ENCODE measurements around the gene ATP2A2.
"Not testable (repeated sequence)": the region's sequence is repeated elsewhere in the genome, so short reads cannot be mapped to it uniquely, and the experiment has no call there.

ATP2A2 gene

GRCh38 chr12:110280779-110281548 is at the start of gene ATP2A2:
Gene ATP2A2 (plus strand): TSS chr12:110281247. CDS start chr12:110281790, 543 bp downstream.
- DNase-seq, result peak; percentile 90

DNA sequence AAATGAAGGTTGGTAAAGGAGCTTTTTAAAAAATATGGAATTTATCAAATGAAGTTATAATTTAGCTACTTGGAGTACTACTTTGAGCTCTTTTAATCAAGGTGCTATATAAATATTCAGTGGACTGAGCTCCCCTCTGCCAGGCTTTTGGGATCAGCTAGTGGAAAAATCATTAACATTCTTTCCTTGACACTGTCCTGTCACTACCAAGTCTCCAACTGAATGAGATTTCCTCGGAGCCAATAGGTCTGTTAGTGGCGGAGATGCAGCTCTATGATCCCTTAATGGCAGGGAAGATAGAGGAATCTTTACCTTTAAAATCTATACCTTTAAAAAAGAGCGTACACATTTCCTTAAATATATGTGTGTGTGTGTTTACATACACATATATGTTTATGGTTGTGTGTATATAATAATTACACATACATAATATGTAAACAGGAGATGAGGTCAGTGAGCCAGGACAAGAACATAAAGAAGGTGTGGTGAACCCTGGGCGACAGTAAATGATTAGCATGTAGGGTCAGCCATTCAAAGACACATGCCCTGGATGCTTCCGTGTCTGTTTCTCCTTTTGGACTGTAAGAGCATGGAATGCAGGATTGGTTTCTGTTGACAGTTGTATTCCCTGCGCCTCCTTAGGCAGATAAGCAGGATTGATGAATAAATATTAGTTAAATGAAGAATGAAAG is 47.7 kb upstream of the ATP2A2 start:
- DNase-seq, result no peak

DNA sequence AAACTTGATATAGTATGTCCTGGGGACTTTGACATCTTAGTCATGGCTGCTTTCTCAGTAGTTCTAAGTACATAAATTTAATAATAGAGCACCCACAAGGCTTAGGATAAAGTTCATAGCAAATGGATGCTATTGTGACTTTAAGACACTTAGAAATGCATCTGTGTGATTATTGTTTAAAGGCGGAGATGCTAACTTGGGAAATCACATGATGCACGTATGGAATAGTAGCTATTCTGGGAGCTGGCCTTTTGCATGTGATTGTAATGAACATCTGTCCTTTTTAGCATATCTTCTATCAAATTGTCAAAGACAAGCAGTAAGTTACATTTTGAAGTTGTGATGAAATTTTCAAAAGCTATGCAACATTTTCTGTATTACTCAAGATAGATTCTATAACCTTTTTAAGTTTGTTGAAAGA is 46.7 kb upstream of the ATP2A2 start:
- DNase-seq, result no peak

GRCh38 chr12:110234755-110235154 is 46.3 kb upstream of the ATP2A2 start:
- DNase-seq, result no peak

DNA sequence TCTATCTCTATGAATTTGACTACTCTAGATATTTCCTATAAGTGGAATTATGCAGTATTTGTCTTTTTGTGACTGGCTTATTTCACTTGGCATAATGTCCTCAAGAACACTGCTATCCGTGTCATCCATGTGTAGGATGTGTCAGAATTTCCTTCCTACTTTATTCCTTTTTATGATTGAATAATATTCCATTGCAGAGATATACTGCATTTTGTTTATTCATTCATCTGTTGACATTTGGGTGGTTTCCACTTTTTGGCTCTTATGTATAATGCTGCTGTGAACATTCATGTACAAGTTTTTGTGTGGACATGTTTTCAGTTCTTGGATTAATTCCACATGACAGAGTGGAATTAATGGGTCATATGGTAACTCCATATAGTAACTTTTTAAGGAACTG is 45.7 kb upstream of the ATP2A2 start:
- DNase-seq, result no peak

DNA sequence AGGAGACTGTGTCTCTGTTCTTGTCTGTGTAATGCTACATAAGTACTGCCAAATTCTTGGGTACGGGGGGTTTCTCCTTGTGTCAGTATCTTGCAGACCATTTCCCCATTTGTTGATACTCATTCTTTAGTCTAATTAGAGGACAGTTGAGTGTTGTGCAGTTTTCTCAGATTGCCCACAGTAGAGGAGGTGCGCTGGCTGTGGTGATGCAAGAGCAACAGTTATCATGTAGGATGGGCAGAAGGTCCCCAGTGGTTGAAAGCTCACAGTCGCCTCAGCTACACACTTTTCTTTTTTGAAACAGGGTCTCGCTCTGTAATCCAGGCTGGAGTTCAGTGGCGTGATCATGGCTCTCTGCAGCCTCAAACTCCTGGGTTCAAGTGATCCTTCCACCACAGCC is 37.8 kb upstream of the ATP2A2 start:
- no peak for DNase-seq

- no peak for DNase-seq
Observed at GRCh38 chr12:110244372-110244771, 36.7 kb upstream of the ATP2A2 start.

DNA sequence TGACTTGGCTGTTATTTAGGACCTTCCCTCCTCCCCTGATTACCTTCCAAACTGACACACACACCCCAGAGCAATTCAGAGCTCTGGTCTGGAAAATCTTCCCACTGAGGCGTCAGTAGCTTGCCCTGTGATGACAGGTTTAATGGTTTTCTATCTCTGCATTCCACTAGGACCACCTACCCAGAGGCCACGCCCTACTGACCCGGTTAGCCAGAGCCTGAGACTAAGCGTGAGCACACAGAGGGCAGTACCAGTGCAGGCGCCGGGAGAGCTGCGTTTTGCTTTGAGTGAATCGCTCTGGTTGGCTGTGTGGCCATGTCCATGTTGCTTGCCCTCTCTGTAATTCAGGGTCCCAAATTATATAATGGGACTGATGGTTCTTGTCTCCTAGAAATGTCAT is 36.2 kb upstream of the ATP2A2 start:
- DNase-seq, result no peak

DNA sequence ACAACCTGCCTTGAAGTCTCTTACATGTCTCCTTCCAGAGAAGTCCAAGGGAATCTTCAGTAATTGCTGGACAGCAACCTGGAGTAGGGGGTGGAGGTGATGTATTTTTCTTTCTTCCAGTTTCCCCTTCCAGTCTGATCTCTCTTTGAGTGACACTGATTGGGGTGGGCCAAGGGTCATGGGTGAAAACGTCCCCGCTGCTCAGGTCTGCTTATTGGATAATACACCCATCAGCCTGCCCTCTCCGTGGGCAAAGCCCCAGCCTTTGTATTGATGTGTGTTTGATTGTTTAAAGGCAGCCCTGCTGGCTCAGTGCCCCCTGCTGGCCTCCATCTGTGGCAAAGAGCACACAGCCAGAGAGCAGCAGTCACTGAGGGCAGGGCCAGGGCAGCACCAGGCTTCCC is 35.7 kb upstream of the ATP2A2 start:
- no peak for DNase-seq

- no peak for DNase-seq
Observed at GRCh38 chr12:110246636-110247339, 34.3 kb upstream of the ATP2A2 start.

GRCh38 chr12:110247340-110248095 is 33.5 kb upstream of the ATP2A2 start:
- DNase-seq, result no peak

GRCh38 chr12:110248096-110248447 is 33.0 kb upstream of the ATP2A2 start:
- no peak for DNase-seq

DNA sequence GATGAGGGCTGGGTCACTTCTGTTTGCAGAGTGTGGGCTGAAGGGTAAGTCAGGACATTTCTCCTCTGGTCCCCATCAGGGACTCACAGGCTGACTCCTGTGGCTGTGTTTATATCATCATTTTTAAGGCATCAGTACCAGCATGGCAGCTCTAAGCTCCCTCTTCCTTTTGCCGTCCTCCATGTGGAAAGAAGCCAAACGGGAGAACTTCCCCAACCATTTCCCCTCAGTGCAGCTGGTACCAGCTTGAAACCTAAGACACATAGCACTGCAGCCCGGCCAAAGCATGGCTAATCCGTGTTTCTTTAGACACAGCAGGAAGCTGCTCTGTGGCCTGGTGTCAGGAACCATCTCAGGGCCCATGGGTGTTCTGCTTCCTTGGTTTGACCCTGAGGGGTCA is 31.9 kb upstream of the ATP2A2 start:
- no peak for DNase-seq

DNA sequence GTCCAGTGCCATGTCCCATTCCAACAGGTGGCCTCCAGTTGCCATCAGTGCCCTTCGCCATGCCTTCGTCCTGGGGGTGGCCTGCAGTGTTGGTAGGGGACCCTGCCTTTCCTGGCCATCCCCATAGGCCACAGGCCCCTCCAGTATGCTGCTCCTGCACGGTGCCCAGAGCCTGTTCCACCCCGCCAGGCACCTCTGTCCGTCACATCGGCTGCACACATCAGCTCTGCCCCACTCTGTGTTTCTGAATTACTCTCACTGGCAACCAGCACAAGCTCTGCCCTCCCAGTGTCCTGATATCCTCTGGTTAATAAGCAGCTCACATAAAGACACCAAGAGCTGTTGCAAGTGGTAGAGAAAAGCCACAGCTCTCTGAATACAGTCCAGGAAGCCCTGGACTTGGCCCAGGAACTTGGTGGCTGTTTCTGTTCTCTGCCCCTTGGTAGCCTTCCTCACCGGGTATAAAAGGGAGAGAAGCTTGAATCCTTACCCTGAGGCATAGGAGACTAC is 31.3 kb upstream of the ATP2A2 start:
- no peak for DNase-seq

DNA sequence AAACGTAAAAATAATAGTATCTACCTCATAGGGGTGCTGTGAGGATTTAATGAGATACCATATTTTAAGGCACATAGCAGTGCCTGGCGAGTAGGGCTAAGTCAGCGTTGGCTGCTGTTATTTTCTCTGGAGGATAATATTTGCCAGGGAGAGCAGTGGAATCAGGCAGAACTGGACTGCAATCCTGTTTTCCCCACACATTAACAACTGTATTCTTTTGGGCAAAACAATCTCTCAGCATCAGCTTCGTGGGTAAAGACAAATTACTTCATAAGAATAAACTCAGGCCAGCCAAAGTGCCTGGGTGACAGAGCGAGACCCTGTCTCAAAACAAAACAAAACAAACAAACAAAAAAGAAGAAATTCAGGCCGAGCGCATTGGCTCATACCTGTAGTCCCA is 29.7 kb upstream of the ATP2A2 start:
- no peak for DNase-seq

- no peak for DNase-seq
Observed at GRCh38 chr12:110252716-110253115, 28.3 kb upstream of the ATP2A2 start.

- DNase-seq, result no peak
Observed at GRCh38 chr12:110253176-110253575, 27.9 kb upstream of the ATP2A2 start.

DNA sequence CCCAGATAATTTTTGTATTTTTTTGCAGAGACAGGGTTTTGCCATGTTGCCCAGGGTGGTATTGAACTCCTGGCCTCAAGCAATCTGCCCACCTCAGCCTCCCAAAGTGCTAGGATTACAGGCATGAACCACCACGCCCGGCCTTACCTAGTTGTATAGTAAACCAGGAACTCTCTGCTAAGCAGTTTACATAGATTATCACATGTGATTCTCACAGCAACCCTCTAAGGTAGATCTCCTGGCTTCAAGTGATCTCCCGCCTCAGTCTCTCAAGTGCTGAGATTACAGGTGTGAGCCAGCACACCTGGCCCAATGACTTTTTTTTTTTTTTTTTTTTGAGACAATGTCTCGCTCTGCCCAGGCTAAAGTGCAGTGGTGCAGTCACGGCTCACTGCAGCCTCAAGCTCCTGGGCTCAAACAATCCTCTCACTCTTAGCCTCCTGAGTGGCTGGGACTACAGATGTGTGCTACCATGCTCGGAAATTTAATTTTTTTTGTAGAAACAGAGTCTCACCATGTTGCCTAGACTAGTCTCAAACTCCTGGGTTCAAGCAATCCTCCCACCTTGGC is 26.0 kb upstream of the ATP2A2 start:
- DNase-seq, result no peak

DNA sequence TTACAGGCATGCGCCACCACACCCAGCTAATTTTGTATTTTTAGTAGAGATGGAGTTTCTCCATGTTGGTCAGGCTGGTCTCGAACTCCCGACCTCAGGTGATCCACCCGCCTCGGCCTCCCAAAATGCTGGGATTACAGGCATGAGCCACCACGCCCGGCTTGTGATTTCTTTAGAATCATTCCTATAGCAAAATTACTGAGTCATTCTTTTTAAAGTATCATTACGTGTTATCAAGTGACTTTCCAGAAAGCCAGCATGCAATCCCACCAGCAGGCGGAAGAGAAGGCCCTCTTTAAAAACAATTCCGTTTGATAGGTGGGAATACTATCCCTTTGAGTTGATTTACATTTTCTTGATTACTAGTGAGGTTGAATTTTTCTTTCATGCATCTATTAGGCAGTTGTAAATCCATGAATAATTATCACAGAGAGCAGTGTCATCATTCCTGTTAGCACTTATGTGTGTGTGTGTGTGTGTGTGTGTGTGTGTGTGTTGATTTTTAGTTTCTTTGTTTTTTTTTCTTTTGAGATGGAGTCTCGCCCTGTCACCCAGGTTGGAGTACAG is 25.1 kb upstream of the ATP2A2 start:
- DNase-seq, result not testable (repeated sequence)

GRCh38 chr12:110256780-110257431 is 24.1 kb upstream of the ATP2A2 start:
- no peak for DNase-seq

DNA sequence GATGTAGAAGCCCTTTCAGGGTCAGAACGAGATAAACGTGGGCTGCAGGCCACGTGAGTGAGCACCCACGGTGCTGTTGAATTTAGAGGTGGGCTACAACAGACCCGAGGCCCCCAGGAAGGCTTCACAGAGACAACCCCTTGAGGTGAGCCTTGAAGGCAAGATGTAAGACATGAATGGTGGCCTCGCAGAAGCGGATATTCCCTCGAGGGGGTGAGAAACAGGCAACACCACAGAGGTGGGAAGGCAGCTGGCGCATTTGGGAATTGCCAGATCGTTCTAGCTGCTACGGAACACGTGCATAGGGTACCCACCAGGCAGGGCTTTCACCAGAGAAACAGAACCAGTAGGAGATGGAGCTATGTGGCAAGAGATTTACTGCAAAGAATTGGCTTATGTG is 22.6 kb upstream of the ATP2A2 start:
- no peak for DNase-seq
